Measurements from ENCODE around the gene NUTF2. TPM values are rescaled to one million over a fixed set of nuclear protein-coding genes. Genes with fewer than 3 reads are reported as not detected.

NUTF2 gene
- polyA plus RNA-seq, 3 donors: 64.2 to 104 (median 90.3) TPM

GRCh38 chr16:67814567-67814966 is 32.2 kb upstream of the NUTF2 start:
- H2AFZ ChIP-seq (ENCODE audit: insufficient read depth, low read depth, low read length, poor library complexity, severe bottlenecking): no peak overlapping the region
- no peaks in the 10 kb centered on the region for H3K4me1 ChIP-seq (ENCODE audit: control insufficient read depth in 1 of 2, insufficient read depth in 2 of 2, low read length in 2 of 2)
- H3K9me3 ChIP-seq (replicated peaks in 1 of 2; ENCODE audit: control insufficient read depth in 1 of 2, insufficient read depth in 1 of 2, low read length in 2 of 2): no peaks in the 10 kb centered on the region
- H3K36me3 ChIP-seq (replicated peaks in 1 of 2; ENCODE audit: control insufficient read depth in 1 of 2, insufficient read depth in 2 of 2, low read length in 2 of 2): no peaks in the 10 kb centered on the region
- no peak overlapping the region for H3K4me2 ChIP-seq (replicated peaks; ENCODE audit: extremely low read depth, low read length, poor library complexity, severe bottlenecking)
- H3K4me3 ChIP-seq (replicated peaks in 1 of 3; ENCODE audit: low read depth in 2 of 3, low read length in 3 of 3): no peak overlapping the region
- peaks cover 0 to 2% (median 0%) of the 10 kb centered on the region in 7 donors for H3K9me3 Mint-ChIP-seq
- intact Hi-C loops (cut with micrococcal nuclease): loop anchor here in 1 of 2 donors (10.0 kb wide), 1 partner anchor 120 kb away; the partner anchor contains the start of genes CTRL and PSMB10
- H3K79me2 ChIP-seq (ENCODE audit: insufficient read depth, low read length): no peaks in the 10 kb centered on the region
- H3K27ac Mint-ChIP-seq: no peak overlapping the region
- 90% methylated on average over 5 of the region's 8 CpGs for WGBS (ENCODE audit: insufficient coverage)
- peaks cover 2 to 6% (median 3%) of the 10 kb centered on the region in 3 donors for H3K27me3 Mint-ChIP-seq (ENCODE audit: low read depth in 3 of 3)
- H3K27me3 ChIP-seq (ENCODE audit: control insufficient read depth in 2 of 2, insufficient read depth in 2 of 2, low read length in 2 of 2): no peaks in the 10 kb centered on the region
- DNase-seq: no peak
- H3K4me1 Mint-ChIP-seq: peaks cover 2% of the 10 kb centered on the region
- no peaks in the 10 kb centered on the region for H4K20me1 ChIP-seq (ENCODE audit: insufficient read depth, low read length)
- no peak overlapping the region for H3K27ac ChIP-seq (ENCODE audit: low read depth in 1 of 2, low read length in 2 of 2)
- TF ChIP-seq, protein P1, sequence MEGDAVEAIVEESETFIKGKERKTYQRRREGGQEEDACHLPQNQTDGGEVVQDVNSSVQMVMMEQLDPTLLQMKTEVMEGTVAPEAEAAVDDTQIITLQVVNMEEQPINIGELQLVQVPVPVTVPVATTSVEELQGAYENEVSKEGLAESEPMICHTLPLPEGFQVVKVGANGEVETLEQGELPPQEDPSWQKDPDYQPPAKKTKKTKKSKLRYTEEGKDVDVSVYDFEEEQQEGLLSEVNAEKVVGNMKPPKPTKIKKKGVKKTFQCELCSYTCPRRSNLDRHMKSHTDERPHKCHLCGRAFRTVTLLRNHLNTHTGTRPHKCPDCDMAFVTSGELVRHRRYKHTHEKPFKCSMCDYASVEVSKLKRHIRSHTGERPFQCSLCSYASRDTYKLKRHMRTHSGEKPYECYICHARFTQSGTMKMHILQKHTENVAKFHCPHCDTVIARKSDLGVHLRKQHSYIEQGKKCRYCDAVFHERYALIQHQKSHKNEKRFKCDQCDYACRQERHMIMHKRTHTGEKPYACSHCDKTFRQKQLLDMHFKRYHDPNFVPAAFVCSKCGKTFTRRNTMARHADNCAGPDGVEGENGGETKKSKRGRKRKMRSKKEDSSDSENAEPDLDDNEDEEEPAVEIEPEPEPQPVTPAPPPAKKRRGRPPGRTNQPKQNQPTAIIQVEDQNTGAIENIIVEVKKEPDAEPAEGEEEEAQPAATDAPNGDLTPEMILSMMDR (IDR thresholded peaks at IDR 0.05): no peak
- no peak overlapping the region for H3K4me3 Mint-ChIP-seq
- H3K9ac ChIP-seq (ENCODE audit: insufficient read depth, low read length, poor library complexity, severe bottlenecking): no peak overlapping the region
- H3K36me3 Mint-ChIP-seq: no peaks in the 10 kb centered on the region

DNA sequence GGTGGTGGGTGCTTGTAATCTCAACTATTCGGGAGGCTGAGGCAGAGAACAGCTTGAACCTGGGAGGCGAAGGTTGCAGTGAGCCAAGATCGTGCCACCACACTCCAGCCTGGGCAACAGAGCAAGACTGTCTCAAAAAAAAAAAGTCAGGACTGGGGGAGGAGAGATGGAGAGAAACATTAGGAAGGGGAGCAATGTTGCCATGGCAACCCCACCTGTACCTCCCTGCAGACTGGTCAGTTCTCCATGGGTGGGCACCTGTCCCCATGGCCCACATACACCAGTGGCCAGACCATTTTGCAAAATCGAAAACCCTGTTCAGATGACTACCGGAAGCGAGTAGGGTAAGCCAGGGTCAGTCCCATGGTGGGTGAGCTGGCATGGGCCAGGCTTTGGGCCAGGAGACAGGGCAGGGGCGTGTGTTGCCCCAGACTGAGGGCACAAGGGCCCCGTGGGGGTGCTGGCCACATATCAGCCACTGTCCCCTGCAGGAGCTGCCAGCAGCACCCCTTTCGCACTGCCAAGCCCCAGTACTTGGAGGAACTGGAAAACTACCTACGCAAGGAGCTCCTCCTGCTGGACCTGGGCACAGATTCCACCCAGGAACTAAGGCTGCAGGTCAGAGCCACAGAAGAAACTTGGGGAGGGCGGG is 26.0 kb upstream of the NUTF2 start:
- Mint-ChIP-seq H3K4me1 (peaks cover 2% of the 10 kb centered on the region), H3K9me3 (no peaks in the 10 kb centered on the region), H3K27ac (peak overlapping the region in 1 of 7 donors; percentile 53), H3K4me3 (no peak overlapping the region), H3K36me3 (no peaks in the 10 kb centered on the region), H3K27me3 (ENCODE audit: low read depth in 3 of 3) (peaks cover 0 to 2% (median 1%) of the 10 kb centered on the region in 3 donors)
- no peak overlapping the region for H3K27ac ChIP-seq (ENCODE audit: low read depth in 1 of 2, low read length in 2 of 2)
- intact Hi-C loops (cut with micrococcal nuclease): loop anchor here in 1 of 2 donors (10.0 kb wide), 1 partner anchor 244 kb away; no protein-coding TSS in a partner anchor
- H3K4me3 ChIP-seq (replicated peaks in 1 of 3; ENCODE audit: low read depth in 2 of 3, low read length in 3 of 3): no peak overlapping the region
- TF ChIP-seq, protein P1 (IDR thresholded peaks at IDR 0.05): no peak
- no peak overlapping the region for H3K9ac ChIP-seq (ENCODE audit: insufficient read depth, low read length, poor library complexity, severe bottlenecking)
- no peak overlapping the region for H3K4me2 ChIP-seq (replicated peaks; ENCODE audit: extremely low read depth, low read length, poor library complexity, severe bottlenecking)
- DNase-seq: no peak
- no peaks in the 10 kb centered on the region for H4K20me1 ChIP-seq (ENCODE audit: insufficient read depth, low read length)
- H3K27me3 ChIP-seq (ENCODE audit: control insufficient read depth in 2 of 2, insufficient read depth in 2 of 2, low read length in 2 of 2): no peaks in the 10 kb centered on the region
- H2AFZ ChIP-seq (ENCODE audit: insufficient read depth, low read depth, low read length, poor library complexity, severe bottlenecking): no peak overlapping the region
- no peaks in the 10 kb centered on the region for H3K4me1 ChIP-seq (ENCODE audit: control insufficient read depth in 1 of 2, insufficient read depth in 2 of 2, low read length in 2 of 2)
- WGBS (ENCODE audit: insufficient coverage): 96% methylated on average over 10 of the region's 11 CpGs
- no peaks in the 10 kb centered on the region for H3K36me3 ChIP-seq (replicated peaks in 1 of 2; ENCODE audit: control insufficient read depth in 1 of 2, insufficient read depth in 2 of 2, low read length in 2 of 2)
- H3K9me3 ChIP-seq (replicated peaks in 1 of 2; ENCODE audit: control insufficient read depth in 1 of 2, insufficient read depth in 1 of 2, low read length in 2 of 2): no peaks in the 10 kb centered on the region
- no peaks in the 10 kb centered on the region for H3K79me2 ChIP-seq (ENCODE audit: insufficient read depth, low read length)
